ENCODE data around the gene FAF1.
A peak's percentile ranks its signal among the peaks of the same experiment; 100 is the strongest.

Gene FAF1

DNA sequence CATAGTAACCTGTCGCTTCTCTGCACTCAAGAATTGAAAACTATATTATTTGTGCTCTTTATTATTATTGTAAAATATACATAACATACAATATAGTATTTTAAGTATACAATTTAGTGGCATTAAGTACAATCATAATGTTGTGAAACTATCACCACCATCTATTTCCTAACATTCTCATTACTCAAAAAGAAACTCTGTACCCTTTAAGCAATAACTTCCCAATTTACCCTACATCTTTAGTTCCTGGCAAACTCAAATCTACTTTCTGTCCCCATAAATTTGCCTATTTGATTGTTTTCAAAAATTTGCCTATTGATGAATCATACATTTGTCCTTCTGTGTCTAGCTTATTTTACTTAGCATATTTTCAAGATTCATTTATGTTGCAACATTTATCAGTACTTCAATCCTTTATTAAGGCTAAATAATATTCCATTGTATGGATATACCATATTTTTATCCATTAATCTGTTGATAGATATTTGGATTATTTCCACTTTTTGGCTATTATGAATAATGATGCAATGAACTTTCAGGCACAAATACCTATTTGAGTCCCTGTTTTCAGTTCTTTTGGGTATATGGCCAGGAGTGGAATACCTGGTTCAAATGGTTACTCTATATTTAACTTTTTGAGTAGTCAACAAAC, 437.2 kb downstream of the FAF1 start:
- TF ChIP-seq YY1 (IDR thresholded peaks at IDR 0.05; ENCODE audit: low read depth): no peak
- no peak for TF ChIP-seq TEAD4 (IDR thresholded peaks at IDR 0.05)
- no peak for TF ChIP-seq FOXM1 (IDR thresholded peaks at IDR 0.05; ENCODE audit: borderline replicate concordance, low read depth)
- no peak for TF ChIP-seq NFIC (IDR thresholded peaks at IDR 0.05)
- TF ChIP-seq RAD21 (IDR thresholded peaks at IDR 0.05; ENCODE audit: low read depth): no peak
- TF ChIP-seq EP300 (IDR thresholded peaks at IDR 0.05; ENCODE audit: borderline replicate concordance): no peak
- TF ChIP-seq, protein P1, sequence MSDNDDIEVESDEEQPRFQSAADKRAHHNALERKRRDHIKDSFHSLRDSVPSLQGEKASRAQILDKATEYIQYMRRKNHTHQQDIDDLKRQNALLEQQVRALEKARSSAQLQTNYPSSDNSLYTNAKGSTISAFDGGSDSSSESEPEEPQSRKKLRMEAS (IDR thresholded peaks at IDR 0.05): no peak
- TF ChIP-seq TAF1 (IDR thresholded peaks at IDR 0.05; ENCODE audit: low read depth): no peak
- TF ChIP-seq ZBTB7A (IDR thresholded peaks at IDR 0.05; ENCODE audit: low read depth): no peak
- TF ChIP-seq, protein P2, sequence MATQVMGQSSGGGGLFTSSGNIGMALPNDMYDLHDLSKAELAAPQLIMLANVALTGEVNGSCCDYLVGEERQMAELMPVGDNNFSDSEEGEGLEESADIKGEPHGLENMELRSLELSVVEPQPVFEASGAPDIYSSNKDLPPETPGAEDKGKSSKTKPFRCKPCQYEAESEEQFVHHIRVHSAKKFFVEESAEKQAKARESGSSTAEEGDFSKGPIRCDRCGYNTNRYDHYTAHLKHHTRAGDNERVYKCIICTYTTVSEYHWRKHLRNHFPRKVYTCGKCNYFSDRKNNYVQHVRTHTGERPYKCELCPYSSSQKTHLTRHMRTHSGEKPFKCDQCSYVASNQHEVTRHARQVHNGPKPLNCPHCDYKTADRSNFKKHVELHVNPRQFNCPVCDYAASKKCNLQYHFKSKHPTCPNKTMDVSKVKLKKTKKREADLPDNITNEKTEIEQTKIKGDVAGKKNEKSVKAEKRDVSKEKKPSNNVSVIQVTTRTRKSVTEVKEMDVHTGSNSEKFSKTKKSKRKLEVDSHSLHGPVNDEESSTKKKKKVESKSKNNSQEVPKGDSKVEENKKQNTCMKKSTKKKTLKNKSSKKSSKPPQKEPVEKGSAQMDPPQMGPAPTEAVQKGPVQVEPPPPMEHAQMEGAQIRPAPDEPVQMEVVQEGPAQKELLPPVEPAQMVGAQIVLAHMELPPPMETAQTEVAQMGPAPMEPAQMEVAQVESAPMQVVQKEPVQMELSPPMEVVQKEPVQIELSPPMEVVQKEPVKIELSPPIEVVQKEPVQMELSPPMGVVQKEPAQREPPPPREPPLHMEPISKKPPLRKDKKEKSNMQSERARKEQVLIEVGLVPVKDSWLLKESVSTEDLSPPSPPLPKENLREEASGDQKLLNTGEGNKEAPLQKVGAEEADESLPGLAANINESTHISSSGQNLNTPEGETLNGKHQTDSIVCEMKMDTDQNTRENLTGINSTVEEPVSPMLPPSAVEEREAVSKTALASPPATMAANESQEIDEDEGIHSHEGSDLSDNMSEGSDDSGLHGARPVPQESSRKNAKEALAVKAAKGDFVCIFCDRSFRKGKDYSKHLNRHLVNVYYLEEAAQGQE (IDR thresholded peaks at IDR 0.05; ENCODE audit: low read depth): no peak
- no peak for TF ChIP-seq TCF12 (IDR thresholded peaks at IDR 0.05; ENCODE audit: low read depth)
- no peak for TF ChIP-seq CEBPB (IDR thresholded peaks at IDR 0.05)
- TF ChIP-seq, protein P3, sequence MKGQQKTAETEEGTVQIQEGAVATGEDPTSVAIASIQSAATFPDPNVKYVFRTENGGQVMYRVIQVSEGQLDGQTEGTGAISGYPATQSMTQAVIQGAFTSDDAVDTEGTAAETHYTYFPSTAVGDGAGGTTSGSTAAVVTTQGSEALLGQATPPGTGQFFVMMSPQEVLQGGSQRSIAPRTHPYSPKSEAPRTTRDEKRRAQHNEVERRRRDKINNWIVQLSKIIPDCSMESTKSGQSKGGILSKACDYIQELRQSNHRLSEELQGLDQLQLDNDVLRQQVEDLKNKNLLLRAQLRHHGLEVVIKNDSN (IDR thresholded peaks at IDR 0.05): no peak
- no peak for TF ChIP-seq EGR1 (IDR thresholded peaks at IDR 0.05)
- TF ChIP-seq CREB1 (IDR thresholded peaks at IDR 0.05; ENCODE audit: low read depth): no peak

DNA sequence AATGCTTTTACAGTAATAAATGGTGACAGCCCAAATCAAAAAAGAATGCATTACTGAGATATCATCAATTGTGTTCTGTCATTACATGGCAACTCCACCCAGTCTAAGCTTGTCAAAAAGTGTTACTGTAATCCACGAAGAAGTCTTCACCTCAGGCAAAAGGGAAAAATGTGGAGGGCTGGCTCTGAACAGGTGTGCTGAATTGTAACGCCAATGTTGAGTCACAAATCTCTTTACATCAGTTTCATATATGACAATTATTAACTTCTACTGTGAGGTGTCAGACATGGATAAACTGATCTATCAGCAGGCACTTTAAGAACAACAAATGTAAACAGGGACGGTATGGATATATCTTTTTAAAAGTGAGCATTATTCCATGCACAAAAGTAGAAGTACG, 438.4 kb downstream of the FAF1 start:
- no peak for TF ChIP-seq EGR1 (IDR thresholded peaks at IDR 0.05)
- no peak for TF ChIP-seq EP300 (IDR thresholded peaks at IDR 0.05; ENCODE audit: borderline replicate concordance)
- TF ChIP-seq, protein P1 (IDR thresholded peaks at IDR 0.05): no peak
- TF ChIP-seq CREB1 (IDR thresholded peaks at IDR 0.05; ENCODE audit: low read depth): no peak
- TF ChIP-seq CEBPB (IDR thresholded peaks at IDR 0.05): no peak
- TF ChIP-seq, protein P3 (IDR thresholded peaks at IDR 0.05): no peak
- TF ChIP-seq YY1 (IDR thresholded peaks at IDR 0.05; ENCODE audit: low read depth): no peak
- TF ChIP-seq TCF12 (IDR thresholded peaks at IDR 0.05; ENCODE audit: low read depth): no peak
- TF ChIP-seq TAF1 (IDR thresholded peaks at IDR 0.05; ENCODE audit: low read depth): no peak
- no peak for TF ChIP-seq RAD21 (IDR thresholded peaks at IDR 0.05; ENCODE audit: low read depth)

DNA sequence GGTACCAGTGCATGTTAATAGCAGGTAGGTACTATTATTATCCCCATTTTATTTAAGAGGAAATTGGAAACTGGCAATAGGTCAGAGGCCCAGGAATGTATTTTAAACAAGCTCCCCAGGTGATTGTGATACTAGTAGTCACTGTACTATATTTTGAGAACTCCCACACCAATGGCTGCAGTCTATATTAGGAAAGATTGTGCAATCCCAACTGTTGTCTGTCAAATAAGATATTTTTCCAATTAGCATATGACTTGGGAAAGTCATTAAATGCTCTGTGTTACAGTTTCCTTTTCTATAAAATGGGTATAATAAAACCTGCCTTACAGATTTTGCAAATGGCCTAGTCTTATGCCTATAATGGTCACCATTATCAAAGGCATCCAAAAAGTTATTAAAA, 442.6 kb downstream of the FAF1 start:
- no peak for TF ChIP-seq FOXM1 (IDR thresholded peaks at IDR 0.05; ENCODE audit: borderline replicate concordance, low read depth)
- TF ChIP-seq, protein P1 (IDR thresholded peaks at IDR 0.05): no peak
- no peak for TF ChIP-seq EP300 (IDR thresholded peaks at IDR 0.05; ENCODE audit: borderline replicate concordance)
- TF ChIP-seq CREB1 (IDR thresholded peaks at IDR 0.05; ENCODE audit: low read depth): no peak
- TF ChIP-seq CEBPB (IDR thresholded peaks at IDR 0.05): peak; percentile 62; the same call in 1 of the 2 replicates
- TF ChIP-seq, protein P3 (IDR thresholded peaks at IDR 0.05): no peak

DNA sequence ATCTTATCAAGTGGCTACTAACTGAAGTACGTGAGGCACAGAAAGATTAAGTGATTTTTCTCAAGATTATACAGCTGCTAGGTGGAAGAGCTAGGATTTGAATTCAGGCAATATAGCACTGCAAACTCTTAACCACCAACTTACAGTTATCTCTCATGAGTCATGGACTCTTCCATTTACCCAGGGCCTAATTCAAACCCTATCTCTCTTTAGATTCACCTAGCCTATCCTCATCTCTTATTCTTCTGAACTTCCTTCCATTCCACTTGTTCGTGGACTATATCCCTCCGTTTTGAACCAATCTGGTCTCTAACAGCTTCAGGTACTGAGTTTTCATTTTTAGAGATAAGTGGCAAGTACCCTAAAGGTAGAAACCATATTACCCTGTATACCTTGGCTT, 444.0 kb downstream of the FAF1 start:
- TF ChIP-seq TCF12 (IDR thresholded peaks at IDR 0.05; ENCODE audit: low read depth) (no peak), EGR1 (IDR thresholded peaks at IDR 0.05) (no peak), TEAD4 (IDR thresholded peaks at IDR 0.05) (no peak), EP300 (IDR thresholded peaks at IDR 0.05; ENCODE audit: borderline replicate concordance) (no peak), TAF1 (IDR thresholded peaks at IDR 0.05; ENCODE audit: low read depth) (no peak), CEBPB (IDR thresholded peaks at IDR 0.05) (no peak), FOXM1 (IDR thresholded peaks at IDR 0.05; ENCODE audit: borderline replicate concordance, low read depth) (no peak), NFIC (IDR thresholded peaks at IDR 0.05) (no peak), RAD21 (IDR thresholded peaks at IDR 0.05; ENCODE audit: low read depth) (no peak), ZBTB7A (IDR thresholded peaks at IDR 0.05; ENCODE audit: low read depth) (no peak), YY1 (IDR thresholded peaks at IDR 0.05; ENCODE audit: low read depth) (no peak), CREB1 (IDR thresholded peaks at IDR 0.05; ENCODE audit: low read depth) (no peak)
- TF ChIP-seq, protein P3 (IDR thresholded peaks at IDR 0.05): no peak
- TF ChIP-seq, protein P1 (IDR thresholded peaks at IDR 0.05): no peak
- TF ChIP-seq, protein P2 (IDR thresholded peaks at IDR 0.05; ENCODE audit: low read depth): no peak
